Right atrium auricular region (tissue), 2 donors: Measurements from ENCODE around the gene SRGAP1. TPM values are rescaled to one million over a fixed set of nuclear protein-coding genes. Genes with fewer than 3 reads are reported as not detected.

Source experiments
- DNase-seq: peaks from one replicate; pipeline ENCODE4 v3.0.0-alpha.2; 2019; ENCODE audit warnings: low spot score
- H3K27ac ChIP-seq, 2 donors: fragments of 200-600 bp; sonication (generic); 1 replicate in 1 of 2; 2 replicates in 1 of 2; pipeline ENCODE4 v1.5.1; 2016 to 2019
- H3K27me3 ChIP-seq, 2 donors: fragments of 200-600 bp; sonication (generic); one replicate each; pipeline versions ENCODE4 v1.5.1 to v1.6.0; 2017 to 2019
- H3K36me3 ChIP-seq: fragments of 200-600 bp; sonication (generic); one replicate; pipeline ENCODE4 v1.5.1; 2016
- H3K4me1 ChIP-seq, 2 donors: fragments of 200-600 bp; sonication (generic); one replicate each; pipeline versions ENCODE4 v1.5.1 to v1.6.0; 2017 to 2019
- H3K4me3 ChIP-seq, 2 donors: fragments of 200-600 bp; sonication (generic); 1 replicate in 1 of 2; 2 replicates in 1 of 2; pipeline ENCODE4 v1.5.1; 2017 to 2019; ENCODE audit warnings: mild to moderate bottlenecking in 1 of 2, moderate library complexity in 1 of 2
- H3K9me3 ChIP-seq, 2 donors: fragments of 200-600 bp; sonication (generic); one replicate each; pipeline ENCODE4 v1.5.1; 2019
- CTCF ChIP-seq, 2 donors: fragments of 200-600 bp; sonication (generic); IDR thresholded peaks; one replicate each; pipeline ENCODE4 v1.5.1; 2019; ENCODE audit warnings: antibody characterized with exemption in 2 of 2
- total RNA-seq, 2 donors: library from RNA; depleted of rRNA; stranded (reverse); fragments of >200 nt; gene quantifications; one replicate each; pipeline ENCODE4 v1.1.0, GENCODE V29; 2016

SRGAP1 gene
- total RNA-seq, 2 donors from 2014 or later: 1.4 to 3.3 TPM

DNA sequence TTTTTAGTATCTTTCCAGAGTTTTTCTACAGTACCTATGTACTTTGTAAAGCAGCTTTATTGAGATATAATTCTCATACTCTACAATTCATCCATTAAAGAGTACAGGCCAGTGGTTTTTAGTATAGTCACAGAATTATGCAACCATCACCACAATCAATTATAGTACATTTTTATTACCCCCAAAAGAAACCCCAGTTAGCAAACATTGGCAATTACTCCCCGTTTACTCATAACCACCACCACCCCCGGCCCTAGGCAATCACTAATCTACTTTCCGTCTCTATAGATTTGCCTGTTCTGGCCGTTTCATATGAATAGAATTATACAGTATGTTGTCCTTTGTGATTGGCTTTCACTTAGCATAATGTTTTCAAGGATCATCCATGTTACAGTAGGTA is 257.8 kb downstream of the SRGAP1 start:
- Histone ChIP-seq H3K9me3 (no peaks in the 10 kb centered on the region), H3K4me3 (no peak overlapping the region), H3K36me3 (no peaks in the 10 kb centered on the region), H3K27me3 (no peaks in the 10 kb centered on the region), H3K4me1 (peaks cover 0 to 3% of the 10 kb centered on the region in 2 donors), H3K27ac (no peak overlapping the region)
- no peak for TF ChIP-seq CTCF (IDR thresholded peaks at IDR 0.05)
- DNase-seq: no peak

DNA sequence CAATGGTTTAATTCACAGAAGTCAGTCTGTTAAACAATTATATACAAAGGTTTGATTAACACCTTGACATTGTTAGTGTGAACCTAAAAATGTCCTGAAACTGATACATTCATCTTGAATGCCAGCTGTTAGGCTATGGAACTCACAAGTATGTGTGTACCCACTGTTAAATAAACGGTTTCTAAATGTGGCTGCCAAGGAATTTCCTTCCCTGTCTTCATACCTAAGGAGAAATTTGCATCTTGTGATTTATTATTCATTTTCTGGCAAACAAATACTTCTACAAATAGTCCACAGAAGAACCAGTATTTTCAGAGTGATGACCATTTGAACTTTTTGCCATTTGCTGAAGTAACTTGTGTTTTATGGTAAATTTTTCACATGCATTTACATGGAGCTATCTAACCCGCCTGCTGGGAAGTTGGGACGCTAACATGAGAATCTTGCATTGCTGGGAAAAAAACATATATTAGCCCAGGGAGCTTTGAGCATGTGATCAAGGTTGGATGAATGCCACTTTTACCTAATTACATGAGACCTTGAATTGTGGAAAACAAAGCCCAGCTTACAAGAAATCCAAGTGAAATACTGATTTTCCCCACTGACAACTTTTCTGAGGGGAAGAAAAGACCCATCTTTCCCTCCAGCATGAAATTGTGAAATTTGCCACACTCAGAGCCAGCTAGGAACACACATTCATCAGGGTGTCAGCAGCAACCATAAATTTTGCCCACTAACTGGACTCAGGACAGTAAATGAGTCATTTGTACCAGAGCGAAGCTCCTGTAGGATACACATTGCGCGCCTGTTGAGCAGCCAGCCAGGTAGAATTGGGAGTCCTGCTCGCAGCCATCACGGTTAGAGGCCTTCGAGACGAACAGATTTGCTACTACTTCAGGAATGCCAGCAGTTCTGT is 259.6 kb downstream of the SRGAP1 start:
- no peak for TF ChIP-seq CTCF (IDR thresholded peaks at IDR 0.05)
- no peak overlapping the region for H3K27ac ChIP-seq
- no peak overlapping the region for H3K4me3 ChIP-seq
- H3K36me3 ChIP-seq: no peaks in the 10 kb centered on the region
- no peak for DNase-seq
- H3K4me1 ChIP-seq: no peaks in the 10 kb centered on the region
- no peaks in the 10 kb centered on the region for H3K27me3 ChIP-seq
- no peaks in the 10 kb centered on the region for H3K9me3 ChIP-seq

GRCh38 chr12:64105026-64105425 is 260.5 kb downstream of the SRGAP1 start:
- Histone ChIP-seq H3K9me3 (no peaks in the 10 kb centered on the region), H3K4me1 (no peaks in the 10 kb centered on the region), H3K36me3 (peaks cover 5% of the 10 kb centered on the region), H3K27ac (no peak overlapping the region), H3K4me3 (no peak overlapping the region), H3K27me3 (no peaks in the 10 kb centered on the region)
- DNase-seq: no peak
- TF ChIP-seq CTCF (IDR thresholded peaks at IDR 0.05): no peak

DNA sequence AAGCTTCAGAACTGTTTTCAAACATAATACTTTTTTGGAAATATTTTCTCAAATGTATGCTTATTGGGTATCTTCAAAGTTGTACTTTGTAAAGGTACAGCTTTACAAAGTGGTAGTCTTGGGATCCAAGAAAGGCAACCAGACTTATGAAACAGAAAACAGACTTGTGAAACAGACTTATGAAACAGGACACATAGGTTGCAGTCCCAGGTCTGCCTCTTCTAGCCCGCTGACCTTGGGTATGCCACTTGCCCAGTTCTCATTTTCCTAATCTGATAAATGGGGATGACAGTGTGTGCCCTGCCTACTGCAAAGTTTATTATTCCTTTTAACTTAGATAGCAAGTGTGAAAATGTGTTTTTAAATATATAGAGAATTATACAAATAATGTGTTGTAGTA is 263.3 kb downstream of the SRGAP1 start:
- H3K27ac ChIP-seq: no peak overlapping the region
- H3K27me3 ChIP-seq: no peaks in the 10 kb centered on the region
- no peaks in the 10 kb centered on the region for H3K4me1 ChIP-seq
- no peaks in the 10 kb centered on the region for H3K9me3 ChIP-seq
- no peak for TF ChIP-seq CTCF (IDR thresholded peaks at IDR 0.05)
- no peak for DNase-seq
- peaks cover 15% of the 10 kb centered on the region for H3K36me3 ChIP-seq
- H3K4me3 ChIP-seq: no peak overlapping the region

DNA sequence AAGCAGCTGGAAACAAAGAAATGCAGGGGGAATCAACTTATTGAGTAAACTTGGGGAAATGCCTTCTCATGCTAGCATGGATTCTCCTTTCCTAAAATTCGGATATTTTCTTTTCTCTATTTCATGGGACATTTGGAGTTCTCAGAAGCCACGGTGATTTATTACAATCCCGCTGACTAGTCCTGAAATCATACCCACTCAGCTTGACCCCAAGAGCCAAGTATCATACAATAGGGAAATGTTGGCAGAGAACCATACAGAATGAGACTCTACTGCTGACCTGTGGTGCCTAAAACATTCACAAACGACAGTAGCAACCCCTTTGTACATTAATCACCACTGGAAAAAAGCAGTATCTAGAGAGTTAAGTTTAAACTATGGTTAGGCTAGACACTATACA is 265.2 kb downstream of the SRGAP1 start:
- Histone ChIP-seq H3K4me3 (no peak overlapping the region), H3K4me1 (no peaks in the 10 kb centered on the region), H3K27me3 (no peaks in the 10 kb centered on the region), H3K36me3 (peaks cover 15% of the 10 kb centered on the region), H3K9me3 (no peaks in the 10 kb centered on the region), H3K27ac (no peak overlapping the region)
- no peak for DNase-seq
- no peak for TF ChIP-seq CTCF (IDR thresholded peaks at IDR 0.05)
